ENCODE results near the gene NAV2. TPM values are rescaled to one million over a fixed set of nuclear protein-coding genes. Genes with fewer than 3 reads are reported as not detected.

NAV2 gene
- total RNA-seq, 1 donor from 2014 or later, result 9.6 TPM

GRCh38 chr11:19992162-19992561, 279.5 kb downstream of the NAV2 start:
- TF ChIP-seq CTCF (IDR thresholded peaks at IDR 0.05) (no peak), EZH2 (IDR thresholded peaks at IDR 0.05) (no peak), EZH2phosphoT487 (IDR thresholded peaks at IDR 0.05) (no peak)
- no peak overlapping the region for H3K27ac ChIP-seq
- Mint-ChIP-seq H3K27me3 (ENCODE audit: insufficient read depth, low read depth) (no peaks in the 10 kb centered on the region), H3K4me3 (no peak overlapping the region), H3K4me1 (peaks cover 40% of the 10 kb centered on the region), H3K27ac (no peak overlapping the region), H3K36me3 (peaks cover 16% of the 10 kb centered on the region), H3K9me3 (no peaks in the 10 kb centered on the region)
- H3K4me1 ChIP-seq, result peaks cover 19% of the 10 kb centered on the region
- H3F3A ChIP-seq (ENCODE audit: low read depth), result peaks cover 7% of the 10 kb centered on the region
- no peak for DNase-seq (ENCODE audit: low spot score)
- H3K4me3 ChIP-seq, result no peak overlapping the region
- H3K9ac ChIP-seq, result no peak overlapping the region
- H3K27me3 ChIP-seq, result peaks cover 4% of the 10 kb centered on the region
- H3K9me3 ChIP-seq (ENCODE audit: low read depth), result no peaks in the 10 kb centered on the region
- H3K36me3 ChIP-seq, result no peaks in the 10 kb centered on the region
- H3K4me2 ChIP-seq, result no peak overlapping the region
- H3K79me2 ChIP-seq (ENCODE audit: low read depth), result no peaks in the 10 kb centered on the region
- peaks cover 5% of the 10 kb centered on the region for H4K20me1 ChIP-seq (ENCODE audit: low read depth)
- no peak overlapping the region for H2AFZ ChIP-seq (replicated peaks)

DNA sequence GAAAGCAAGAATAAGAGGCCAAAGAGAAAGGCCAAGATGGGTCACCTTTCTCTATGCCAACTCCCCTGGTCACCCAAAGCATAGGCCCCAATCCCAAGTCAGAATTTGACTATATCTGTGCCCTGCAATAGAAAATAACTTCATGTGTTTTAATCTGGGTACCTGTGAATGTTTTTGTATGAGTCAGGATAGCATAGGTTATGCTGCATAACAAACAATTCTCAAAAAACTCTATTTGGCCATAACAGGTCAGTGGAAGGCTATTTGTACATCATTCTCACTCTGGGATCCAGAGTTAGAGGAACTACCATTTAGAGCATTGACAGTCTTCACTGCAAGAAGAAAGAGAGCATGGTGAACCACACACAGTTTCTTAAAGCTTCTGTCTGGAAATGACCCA, 280.4 kb downstream of the NAV2 start:
- peaks cover 31% of the 10 kb centered on the region for H3K4me1 Mint-ChIP-seq
- no peaks in the 10 kb centered on the region for H3K36me3 ChIP-seq
- peaks cover 6% of the 10 kb centered on the region for H3F3A ChIP-seq (ENCODE audit: low read depth)
- H4K20me1 ChIP-seq (ENCODE audit: low read depth), result peaks cover 5% of the 10 kb centered on the region
- no peak overlapping the region for H3K4me3 Mint-ChIP-seq
- peaks cover 12% of the 10 kb centered on the region for H3K27me3 ChIP-seq
- TF ChIP-seq CTCF (IDR thresholded peaks at IDR 0.05) (no peak), EZH2phosphoT487 (IDR thresholded peaks at IDR 0.05) (no peak), EZH2 (IDR thresholded peaks at IDR 0.05) (no peak)
- no peak overlapping the region for H3K4me2 ChIP-seq
- no peaks in the 10 kb centered on the region for H3K27me3 Mint-ChIP-seq (ENCODE audit: insufficient read depth, low read depth)
- no peak overlapping the region for H3K27ac ChIP-seq
- no peaks in the 10 kb centered on the region for H3K9me3 Mint-ChIP-seq
- H3K79me2 ChIP-seq (ENCODE audit: low read depth), result no peaks in the 10 kb centered on the region
- no peak overlapping the region for H3K9ac ChIP-seq
- H3K4me1 ChIP-seq, result peaks cover 11% of the 10 kb centered on the region
- H3K27ac Mint-ChIP-seq, result no peak overlapping the region
- H3K9me3 ChIP-seq (ENCODE audit: low read depth), result no peaks in the 10 kb centered on the region
- no peak overlapping the region for H2AFZ ChIP-seq (replicated peaks)
- peaks cover 16% of the 10 kb centered on the region for H3K36me3 Mint-ChIP-seq
- H3K4me3 ChIP-seq, result no peak overlapping the region
- no peak for DNase-seq (ENCODE audit: low spot score)

- Histone ChIP-seq H3K9me3 (ENCODE audit: low read depth) (no peaks in the 10 kb centered on the region), H3K4me1 (no peaks in the 10 kb centered on the region), H3K4me2 (no peak overlapping the region), H3K79me2 (ENCODE audit: low read depth) (no peaks in the 10 kb centered on the region), H2AFZ (replicated peaks) (no peak overlapping the region), H3K36me3 (no peaks in the 10 kb centered on the region), H3K27me3 (peaks cover 29% of the 10 kb centered on the region), H3K4me3 (no peak overlapping the region), H3K27ac (no peak overlapping the region), H3F3A (ENCODE audit: low read depth) (peaks cover 3% of the 10 kb centered on the region), H3K9ac (no peak overlapping the region), H4K20me1 (ENCODE audit: low read depth) (peaks cover 18% of the 10 kb centered on the region)
- no peak for TF ChIP-seq EZH2phosphoT487 (IDR thresholded peaks at IDR 0.05)
- no peak for TF ChIP-seq CTCF (IDR thresholded peaks at IDR 0.05)
- no peak for TF ChIP-seq EZH2 (IDR thresholded peaks at IDR 0.05)
- no peaks in the 10 kb centered on the region for H3K9me3 Mint-ChIP-seq
- H3K4me3 Mint-ChIP-seq, result no peak overlapping the region
- peaks cover 24% of the 10 kb centered on the region for H3K4me1 Mint-ChIP-seq
- H3K36me3 Mint-ChIP-seq, result peaks cover 16% of the 10 kb centered on the region
- H3K27ac Mint-ChIP-seq, result no peak overlapping the region
- no peaks in the 10 kb centered on the region for H3K27me3 Mint-ChIP-seq (ENCODE audit: insufficient read depth, low read depth)
- DNase-seq (ENCODE audit: low spot score), result no peak
Measured at GRCh38 chr11:19994672-19995071, 282.0 kb downstream of the NAV2 start.

All from neural progenitor cell (in vitro differentiated cells).